NCI-H2227 (cell line): ENCODE results near the gene CACNG3.
"Not testable (repeated sequence)": the region's sequence is repeated elsewhere in the genome, so short reads cannot be mapped to it uniquely, and the experiment has no call there.

ENCODE experiments used
- DNase-seq: peaks from one replicate; lab custom pipeline; 2025; ENCODE audit not compliant: unreplicated experiment; lab: John Stamatoyannopoulos, UW

CACNG3 gene

DNA sequence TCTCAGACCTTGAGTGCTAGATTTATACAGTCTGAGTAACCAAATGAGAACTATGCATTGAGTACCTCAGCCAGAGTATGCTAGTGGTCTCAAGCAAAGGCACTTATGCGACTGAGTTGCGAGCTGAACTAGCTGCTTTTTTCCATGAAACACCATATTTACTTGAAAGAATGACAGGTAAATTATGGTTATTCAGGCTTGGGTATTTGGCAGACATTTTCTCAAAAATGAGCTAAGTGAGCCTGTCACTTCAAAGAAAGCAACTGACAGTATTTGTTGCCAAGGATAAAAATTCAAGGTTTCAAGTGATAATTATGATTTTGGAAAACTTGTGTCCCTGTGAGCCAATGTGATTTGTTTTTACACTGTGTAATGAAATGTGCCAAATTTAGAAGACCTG, 19.3 kb downstream of the CACNG3 start:
- no peak for DNase-seq

GRCh38 chr16:24279982-24280515, 23.9 kb downstream of the CACNG3 start:
- no peak for DNase-seq

DNA sequence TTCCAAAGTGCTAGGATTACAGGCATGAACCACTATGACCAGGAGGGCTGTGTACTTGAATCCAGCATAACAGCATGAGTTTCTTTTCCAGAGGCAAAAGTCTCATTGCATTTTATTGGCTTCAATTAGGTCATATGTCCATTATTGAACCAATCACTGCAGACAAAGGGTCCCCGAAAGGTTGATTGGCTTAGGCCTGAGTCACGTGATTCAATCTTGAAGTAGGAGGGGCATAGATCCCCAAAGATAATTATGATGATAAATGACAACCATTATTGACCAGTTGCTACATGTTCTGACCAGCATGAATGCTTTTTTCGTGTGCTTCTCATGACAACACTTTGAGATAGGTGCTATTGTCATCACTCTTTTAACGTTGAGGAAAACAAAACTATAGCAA, 25.3 kb downstream of the CACNG3 start:
- DNase-seq: no peak

GRCh38 chr16:24282141-24282540, 26.0 kb downstream of the CACNG3 start:
- no peak for DNase-seq

GRCh38 chr16:24286741-24287405, 30.7 kb downstream of the CACNG3 start:
- no peak for DNase-seq

DNA sequence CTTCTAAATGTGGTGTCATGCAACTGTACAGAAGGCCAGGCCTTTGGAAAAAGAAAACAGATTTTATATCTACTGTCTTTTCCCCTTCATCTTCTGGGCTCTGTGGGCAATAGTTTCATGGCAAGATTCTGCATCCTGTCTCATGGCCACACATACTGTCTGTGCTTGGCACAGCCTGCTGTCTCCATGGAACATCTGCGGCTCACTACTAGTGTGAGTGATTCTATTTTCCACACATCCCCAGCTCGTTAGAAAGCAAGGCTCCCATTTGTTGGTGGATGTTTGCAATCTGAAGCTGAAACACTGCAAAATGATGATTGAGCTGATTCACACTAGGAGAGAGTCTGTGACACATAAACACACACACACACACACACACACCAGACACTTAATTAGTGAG, 32.4 kb downstream of the CACNG3 start:
- DNase-seq: no peak

GRCh38 chr16:24289166-24289700, 33.1 kb downstream of the CACNG3 start:
- no peak for DNase-seq

GRCh38 chr16:24291932-24292331, 35.8 kb downstream of the CACNG3 start:
- no peak for DNase-seq

GRCh38 chr16:24294131-24294530, 38.0 kb downstream of the CACNG3 start:
- no peak for DNase-seq

DNA sequence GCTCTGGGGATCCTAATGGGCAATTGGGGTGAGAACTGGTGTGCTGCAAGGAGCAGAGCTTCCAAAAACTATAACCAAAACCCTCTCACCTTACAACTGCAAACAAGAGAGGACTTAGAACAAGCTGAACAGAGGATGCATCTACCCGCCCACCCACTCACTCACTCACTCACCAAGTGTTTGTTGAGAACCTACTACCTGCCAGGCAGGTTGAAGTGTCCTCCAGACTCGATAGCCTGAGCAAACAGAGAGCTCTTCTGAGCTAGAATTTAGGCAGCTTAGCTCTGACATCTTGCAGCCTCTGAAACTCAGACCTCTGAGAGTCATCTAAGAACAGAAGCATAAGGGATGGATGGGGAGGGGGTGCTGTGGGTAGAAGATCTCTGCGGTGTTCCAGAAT, 41.2 kb downstream of the CACNG3 start:
- DNase-seq: no peak

DNA sequence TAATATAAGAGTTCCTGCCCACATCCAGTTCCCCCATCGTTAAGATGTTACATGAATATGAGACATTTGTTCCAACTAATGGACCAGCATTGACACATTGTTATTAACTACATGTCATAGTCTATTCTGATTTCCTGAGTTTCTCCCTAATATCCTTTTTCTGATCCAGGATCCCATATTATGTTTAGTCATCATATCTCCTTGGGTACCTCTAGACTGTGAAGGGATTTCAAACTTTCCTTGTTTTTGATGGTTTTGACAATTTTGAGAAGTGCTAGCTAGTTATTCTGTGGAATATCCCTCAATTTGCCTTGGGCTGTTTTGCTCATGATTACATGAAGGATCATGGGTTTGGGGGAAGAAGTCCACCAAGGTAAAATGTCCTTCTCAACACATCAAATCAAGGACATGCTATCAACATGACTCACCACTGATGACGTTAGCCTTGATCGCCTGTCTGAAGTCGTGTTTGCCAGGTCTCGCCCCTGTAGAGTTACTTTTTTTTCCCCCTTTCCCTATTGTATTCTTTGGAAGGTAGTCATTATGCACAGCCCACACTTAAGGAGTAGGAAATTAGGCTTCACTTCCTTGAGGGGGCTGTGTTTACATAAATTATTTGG, 42.5 kb downstream of the CACNG3 start:
- no peak for DNase-seq

- DNase-seq: not testable (repeated sequence)
These were observed 44.6 kb downstream of the CACNG3 start for GRCh38 chr16:24300750-24301149.

DNA sequence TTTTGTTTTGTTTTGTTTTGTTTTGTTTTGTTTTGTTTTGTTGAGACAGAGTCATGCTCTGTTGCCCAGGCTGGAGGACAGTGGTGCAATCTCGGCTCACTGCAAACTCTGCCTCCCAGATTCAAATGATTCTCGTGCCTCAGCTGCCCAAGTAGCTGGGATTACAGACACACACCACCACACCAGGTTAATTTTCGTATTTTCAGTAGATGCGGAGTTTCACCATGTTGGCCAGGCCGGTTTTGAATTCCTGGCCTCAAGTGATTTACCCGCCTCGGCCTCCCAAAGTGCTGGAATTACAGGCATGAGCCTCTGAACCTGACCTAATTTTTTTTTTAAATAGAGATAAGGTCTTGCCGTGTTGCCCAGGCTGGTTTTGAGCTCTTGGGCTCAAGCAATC, 46.5 kb downstream of the CACNG3 start:
- DNase-seq: no peak

- no peak for DNase-seq
These were observed 52.1 kb downstream of the CACNG3 start for GRCh38 chr16:24308200-24308599.

GRCh38 chr16:24309258-24310142, 53.4 kb downstream of the CACNG3 start:
- peak; percentile 3 for DNase-seq

DNA sequence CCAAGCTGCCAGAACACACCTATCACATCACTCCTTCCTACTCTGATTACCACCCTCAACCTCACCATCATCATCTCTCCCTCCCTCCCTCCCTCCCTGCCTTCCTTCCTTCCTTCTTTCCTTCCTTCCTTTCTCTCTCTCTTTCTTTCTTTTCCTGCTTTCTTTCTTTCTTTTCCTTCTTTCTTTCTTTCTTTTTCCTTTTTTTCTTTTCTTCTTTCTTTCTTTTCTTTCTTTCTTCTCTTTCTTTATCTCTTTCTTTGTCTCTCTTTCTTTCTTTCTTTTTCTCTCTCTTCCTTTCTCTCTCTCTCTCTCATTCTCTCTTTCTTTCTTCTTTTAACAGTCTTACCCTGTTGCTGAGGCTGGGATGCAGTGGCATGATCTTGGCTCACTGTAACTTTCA, 59.2 kb downstream of the CACNG3 start:
- DNase-seq: no peak

DNA sequence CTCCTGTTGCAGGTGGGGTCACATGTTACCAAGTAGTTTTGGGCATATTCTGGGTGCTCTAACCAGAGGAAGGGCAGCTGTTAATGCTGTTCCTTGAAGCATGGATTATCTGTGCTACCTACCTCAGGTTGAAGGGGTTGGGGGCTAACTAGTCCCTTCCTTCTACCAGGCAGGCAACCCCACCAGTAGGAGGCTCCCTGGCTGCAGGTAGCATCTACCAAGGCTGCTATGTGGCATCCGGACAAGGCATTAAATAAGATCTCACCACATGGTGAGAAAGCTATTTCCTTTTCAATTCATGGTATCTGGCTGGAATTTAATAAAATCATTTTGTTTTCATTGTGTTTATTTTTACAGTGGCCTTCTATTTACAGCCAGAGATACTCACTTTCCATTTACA, 62.5 kb downstream of the CACNG3 start:
- DNase-seq: no peak

DNA sequence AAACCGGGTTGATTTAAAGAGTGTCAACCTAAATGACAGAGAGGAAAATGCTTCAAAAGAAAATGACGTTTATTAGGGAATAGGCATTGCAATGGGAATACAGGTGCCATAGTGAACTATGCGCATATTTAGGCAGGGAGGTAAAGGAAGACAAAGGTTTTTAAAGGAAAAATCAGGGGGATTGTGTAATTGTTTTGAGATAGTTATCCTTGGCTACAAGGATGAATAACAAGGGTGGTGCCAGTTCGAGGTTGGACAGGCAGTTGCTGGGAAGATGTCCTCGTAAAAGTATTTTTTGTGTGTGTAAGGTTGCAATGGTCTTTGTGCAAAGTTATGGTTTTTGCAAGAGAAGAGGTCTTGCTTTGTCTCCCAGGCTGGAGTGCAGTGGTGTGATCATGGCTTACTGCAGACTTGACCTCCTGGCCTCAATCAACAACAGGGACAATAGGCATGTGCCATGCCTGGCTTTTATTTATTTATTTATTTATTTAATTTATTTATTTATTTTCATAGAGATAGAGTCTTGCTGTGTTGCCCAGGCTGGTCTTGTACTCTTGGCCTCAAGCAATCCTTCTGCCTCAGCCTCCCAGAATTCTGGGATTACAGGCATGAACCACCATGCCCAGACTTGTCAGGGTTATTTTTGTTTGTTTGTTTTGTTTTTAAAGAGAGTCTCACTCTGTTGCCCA, 63.1 kb downstream of the CACNG3 start:
- no peak for DNase-seq

GRCh38 chr16:24322106-24322505, 66.0 kb downstream of the CACNG3 start:
- DNase-seq: no peak

GRCh38 chr16:24324421-24324820, 68.3 kb downstream of the CACNG3 start:
- DNase-seq: no peak
